Muscle layer of colon (tissue), 2 donors: ENCODE results near the gene MFRP.
"Not testable (repeated sequence)": the region's sequence is repeated elsewhere in the genome, so short reads cannot be mapped to it uniquely, and the experiment has no call there.

ENCODE experiments used
- H3K27ac ChIP-seq: one replicate; pipeline ENCODE4 v1.7.0; 2013; ENCODE audit warnings: low read depth, mild to moderate bottlenecking, low read length, moderate library complexity
- H3K27me3 ChIP-seq, 2 donors: one replicate each; pipeline ENCODE4 v1.7.0; 2013; ENCODE audit warnings: low read length in 2 of 2, mild to moderate bottlenecking in 2 of 2; ENCODE audit not compliant: insufficient read depth in 2 of 2, control insufficient read depth in 1 of 2
- H3K36me3 ChIP-seq: one replicate; pipeline ENCODE4 v1.7.0; 2013; ENCODE audit warnings: mild to moderate bottlenecking, low read length; ENCODE audit not compliant: insufficient read depth
- H3K4me1 ChIP-seq: one replicate; pipeline ENCODE4 v1.7.0; 2013; ENCODE audit warnings: mild to moderate bottlenecking, low read length; ENCODE audit not compliant: insufficient read depth
- H3K4me3 ChIP-seq, 2 donors: one replicate each; pipeline ENCODE4 v1.7.0; 2013; ENCODE audit warnings: low read length in 2 of 2, low read depth in 1 of 2, mild to moderate bottlenecking in 1 of 2, moderate library complexity in 1 of 2
- H3K9ac ChIP-seq: one replicate; pipeline ENCODE4 v1.7.0; 2013; ENCODE audit warnings: low read length
- H3K9me3 ChIP-seq: one replicate; pipeline ENCODE4 v1.7.0; 2013; ENCODE audit warnings: mild to moderate bottlenecking, low read length
- donor health status: abdominal sarcoma.
- donor health status: Adenocarcinoma of cecum.

The MFRP gene

GRCh38 chr11:119346605-119347004, at the start of gene MFRP:
TSS of gene MFRP (minus strand) at chr11:119346705. CDS start at chr11:119346513, 192 bp downstream.
- Histone ChIP-seq H3K9me3 (no peaks in the 10 kb centered on the region), H3K4me1 (no peaks in the 10 kb centered on the region), H3K4me3 (no peak within 1 kb of the TSS), H3K27me3 (no peaks in the 10 kb centered on the region), H3K9ac (no peak within 1 kb of the TSS), H3K36me3 (no peaks in the 10 kb centered on the region), H3K27ac (no peak within 1 kb of the TSS)

GRCh38 chr11:119391275-119391674, 44.8 kb upstream of the MFRP start:
- no peak overlapping the region for H3K9ac ChIP-seq
- H3K4me1 ChIP-seq: no peaks in the 10 kb centered on the region
- H3K9me3 ChIP-seq: no peaks in the 10 kb centered on the region

GRCh38 chr11:119389611-119390254, 43.2 kb upstream of the MFRP start:
- Histone ChIP-seq H3K4me3 (no peak overlapping the region), H3K9me3 (no peaks in the 10 kb centered on the region), H3K4me1 (no peaks in the 10 kb centered on the region), H3K27me3 (peaks cover 0 to 5% of the 10 kb centered on the region in 2 donors), H3K36me3 (no peaks in the 10 kb centered on the region), H3K9ac (no peak overlapping the region), H3K27ac (no peak overlapping the region)

More at GRCh38 chr11:119391275-119391674, 44.8 kb upstream of the MFRP start:
- H3K27ac ChIP-seq: no peak overlapping the region
- H3K27me3 ChIP-seq: peaks cover 0 to 5% of the 10 kb centered on the region in 2 donors
- no peak overlapping the region for H3K4me3 ChIP-seq
- no peaks in the 10 kb centered on the region for H3K36me3 ChIP-seq

GRCh38 chr11:119388103-119388502, 41.6 kb upstream of the MFRP start:
- Histone ChIP-seq H3K27ac (no peak overlapping the region), H3K4me3 (no peak overlapping the region), H3K9me3 (no peaks in the 10 kb centered on the region), H3K36me3 (no peaks in the 10 kb centered on the region), H3K27me3 (peaks cover 0 to 5% of the 10 kb centered on the region in 2 donors), H3K4me1 (no peaks in the 10 kb centered on the region), H3K9ac (no peak overlapping the region)

GRCh38 chr11:119384332-119384731, 37.8 kb upstream of the MFRP start:
- Histone ChIP-seq H3K9ac (no peak overlapping the region), H3K4me3 (no peak overlapping the region), H3K9me3 (no peaks in the 10 kb centered on the region), H3K27me3 (no peaks in the 10 kb centered on the region), H3K4me1 (peaks cover 17% of the 10 kb centered on the region), H3K36me3 (no peaks in the 10 kb centered on the region), H3K27ac (no peak overlapping the region)

GRCh38 chr11:119382513-119382912, 36.0 kb upstream of the MFRP start:
- Histone ChIP-seq H3K4me3 (peak overlapping the region in 1 of 2 donors; percentile 76), H3K4me1 (peaks cover 17% of the 10 kb centered on the region)
- not testable (repeated sequence) for H3K27me3 ChIP-seq, H3K36me3 ChIP-seq, H3K9ac ChIP-seq, H3K27ac ChIP-seq, H3K9me3 ChIP-seq

- Histone ChIP-seq H3K9ac (peak overlapping the region; percentile 40), H3K9me3 (no peaks in the 10 kb centered on the region), H3K36me3 (no peaks in the 10 kb centered on the region), H3K4me1 (peaks cover 17% of the 10 kb centered on the region), H3K27ac (no peak overlapping the region), H3K4me3 (peak overlapping the region; percentile 21 to 76), H3K27me3 (no peaks in the 10 kb centered on the region)
Observed at GRCh38 chr11:119382101-119382500, 35.6 kb upstream of the MFRP start.

- H3K4me3 ChIP-seq: peak within 1 kb of the TSS; percentile 34 to 76
- H3K9ac ChIP-seq: peak within 1 kb of the TSS; percentile 69
- peak within 1 kb of the TSS; percentile 9 for H3K27ac ChIP-seq
Observed at GRCh38 chr11:119381181-119381988, 34.9 kb upstream of the MFRP start, which contains the start of gene USP2. TSS of gene USP2 (minus strand) at chr11:119381690. CDS start at chr11:119373480, 8,210 bp downstream.

GRCh38 chr11:119380827-119381180, 34.3 kb upstream of the MFRP start:
- H3K27ac ChIP-seq: peak overlapping the region; percentile 9
- peak overlapping the region; percentile 34 to 76 for H3K4me3 ChIP-seq
- H3K36me3 ChIP-seq: no peaks in the 10 kb centered on the region
- peak overlapping the region; percentile 69 for H3K9ac ChIP-seq
- H3K27me3 ChIP-seq: no peaks in the 10 kb centered on the region
- no peaks in the 10 kb centered on the region for H3K9me3 ChIP-seq
- peaks cover 26% of the 10 kb centered on the region for H3K4me1 ChIP-seq

More at GRCh38 chr11:119381181-119381988, 34.9 kb upstream of the MFRP start, which contains the start of gene USP2:
- Histone ChIP-seq H3K27me3 (no peaks in the 10 kb centered on the region), H3K4me1 (peaks cover 20% of the 10 kb centered on the region), H3K36me3 (no peaks in the 10 kb centered on the region), H3K9me3 (no peaks in the 10 kb centered on the region)

- H3K27me3 ChIP-seq: no peaks in the 10 kb centered on the region
- H3K9me3 ChIP-seq: no peaks in the 10 kb centered on the region
- peaks cover 30% of the 10 kb centered on the region for H3K4me1 ChIP-seq
- H3K9ac ChIP-seq: no peak overlapping the region
- H3K27ac ChIP-seq: no peak overlapping the region
- H3K36me3 ChIP-seq: no peaks in the 10 kb centered on the region
- peak overlapping the region; percentile 34 to 76 for H3K4me3 ChIP-seq
Observed at GRCh38 chr11:119380160-119380826, 33.8 kb upstream of the MFRP start.

- no peak overlapping the region for H3K4me3 ChIP-seq
- no peak overlapping the region for H3K9ac ChIP-seq
- no peak overlapping the region for H3K27ac ChIP-seq
- no peaks in the 10 kb centered on the region for H3K36me3 ChIP-seq
- H3K4me1 ChIP-seq: peaks cover 41% of the 10 kb centered on the region
- H3K27me3 ChIP-seq: no peaks in the 10 kb centered on the region
- H3K9me3 ChIP-seq: no peaks in the 10 kb centered on the region
Observed at GRCh38 chr11:119378851-119379465, 32.5 kb upstream of the MFRP start.
